CD4-positive, alpha-beta T cell treated with Interleukin-4 for 4 hours (primary cell): ENCODE results near the gene KRTAP12-2.
"Not testable (repeated sequence)": the region's sequence is repeated elsewhere in the genome, so short reads cannot be mapped to it uniquely, and the experiment has no call there.

Source experiments
- DNase-seq: peaks from one replicate; pipeline ENCODE4 v3.0.0-alpha.2; 2020

The KRTAP12-2 gene

DNA sequence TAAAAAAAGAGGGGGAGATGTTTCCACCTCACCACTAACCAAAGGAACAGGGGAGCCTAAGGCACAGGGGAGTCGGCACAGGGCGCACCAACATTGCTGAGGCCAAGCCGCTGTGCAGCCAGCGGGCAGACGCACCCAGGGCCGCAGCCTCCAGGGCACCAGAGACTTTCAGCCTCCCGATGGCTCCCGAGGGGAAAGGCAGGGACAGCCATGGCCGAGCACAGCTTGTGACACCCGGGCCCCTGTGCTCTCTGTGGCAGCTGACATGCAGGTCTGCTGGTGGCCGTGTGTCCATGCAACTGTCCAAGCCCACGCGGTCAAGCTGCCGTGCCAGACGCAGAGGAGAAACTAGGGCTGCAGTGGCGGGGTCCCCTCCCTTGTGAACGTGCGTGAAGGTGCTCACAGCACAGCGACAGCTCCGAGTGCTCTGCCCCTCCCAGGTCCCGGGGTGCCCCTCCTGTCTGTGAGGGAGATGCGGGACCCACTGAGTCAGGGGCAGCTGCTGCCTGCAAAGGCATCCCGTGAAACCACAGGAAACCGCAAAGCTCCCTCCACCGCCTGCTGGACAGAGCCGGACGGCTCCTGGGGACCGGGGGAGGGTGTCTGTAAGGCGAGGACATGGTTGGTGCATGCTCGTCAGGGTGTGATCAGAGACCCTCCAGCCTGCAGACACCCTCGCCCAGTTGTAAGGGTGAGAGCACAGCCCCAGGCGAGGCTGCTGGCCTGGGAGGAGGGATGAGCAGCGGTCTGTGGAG, 18.0 kb downstream of the KRTAP12-2 start:
- no peak for DNase-seq

DNA sequence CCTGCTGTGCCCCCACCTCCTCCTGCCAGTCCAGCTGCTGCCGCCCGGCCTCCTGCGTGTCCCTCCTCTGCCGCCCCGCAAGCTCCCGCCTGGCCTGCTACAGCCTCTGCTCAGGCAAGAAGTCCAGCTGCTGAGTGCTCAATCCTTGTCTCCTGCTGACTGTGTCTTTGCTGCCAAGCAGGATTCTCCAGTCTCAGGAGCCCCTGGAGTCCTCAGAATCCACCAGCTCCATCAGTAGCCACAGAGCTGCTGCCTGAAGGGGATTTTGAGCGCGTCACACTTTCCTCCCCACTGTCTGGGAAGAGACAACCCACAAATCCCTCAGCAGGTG, 19.5 kb downstream of the KRTAP12-2 start:
- no peak for DNase-seq

DNA sequence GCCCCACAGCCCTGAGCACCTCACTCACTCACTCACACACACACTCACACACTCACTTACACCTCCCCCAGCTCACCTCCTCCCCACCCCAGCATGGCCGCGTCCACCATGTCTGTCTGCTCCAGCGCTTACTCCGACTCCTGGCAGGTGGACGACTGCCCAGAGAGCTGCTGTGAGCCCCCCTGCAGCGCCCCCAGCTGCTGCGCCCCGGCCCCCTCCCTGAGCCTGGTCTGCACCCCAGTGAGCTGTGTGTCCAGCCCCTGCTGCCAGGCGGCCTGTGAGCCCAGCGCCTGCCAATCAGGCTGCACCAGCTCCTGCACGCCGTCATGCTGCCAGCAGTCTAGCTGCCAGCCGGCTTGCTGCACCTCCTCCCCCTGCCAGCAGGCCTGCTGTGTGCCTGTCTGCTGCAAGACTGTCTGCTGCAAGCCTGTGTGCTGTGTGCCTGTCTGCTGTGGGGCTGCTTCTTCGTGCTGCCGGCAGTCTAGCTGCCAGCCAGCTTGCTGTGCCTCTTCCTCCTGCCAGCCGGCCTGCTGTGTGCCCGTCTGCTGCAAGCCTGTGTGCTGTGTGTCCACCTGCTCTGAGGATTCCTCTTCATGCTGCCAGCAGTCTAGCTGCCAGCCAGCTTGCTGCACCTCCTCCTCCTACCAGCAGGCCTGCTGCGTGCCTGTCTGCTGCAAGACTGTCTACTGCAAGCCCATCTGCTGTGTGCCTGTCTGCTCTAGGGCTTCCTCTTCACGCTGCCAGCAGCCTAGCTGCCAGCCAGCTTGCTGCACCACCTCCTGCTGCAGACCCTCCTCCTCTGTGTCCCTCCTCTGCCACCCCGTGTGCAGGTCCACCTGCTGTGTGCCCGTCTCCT, 20.1 kb downstream of the KRTAP12-2 start, which contains the start of gene KRTAP10-11:
Gene KRTAP10-11 (plus strand): TSS at position 49 of the 856 bp plus-strand sequence. CDS start 45 bp downstream, at position 94.
- not testable (repeated sequence) for DNase-seq

DNA sequence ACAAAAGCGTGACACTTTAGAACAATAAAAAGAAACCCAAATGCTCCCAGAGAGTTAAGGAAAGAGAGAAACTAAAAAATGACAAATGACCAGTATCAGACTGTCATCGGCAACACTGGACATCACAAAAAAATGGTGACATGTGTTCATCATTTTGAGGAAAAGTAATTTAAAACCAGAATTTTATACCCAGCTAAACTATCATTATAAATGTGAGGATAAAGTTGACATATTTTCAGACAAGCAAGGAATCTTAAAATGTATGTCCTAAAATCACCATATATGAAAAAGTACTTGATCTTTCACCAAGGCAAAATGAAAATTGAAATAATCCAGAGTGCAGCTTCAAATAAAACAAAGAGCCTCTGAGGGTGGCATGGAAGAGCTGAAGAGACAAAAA, 21.8 kb downstream of the KRTAP12-2 start:
- no peak for DNase-seq

DNA sequence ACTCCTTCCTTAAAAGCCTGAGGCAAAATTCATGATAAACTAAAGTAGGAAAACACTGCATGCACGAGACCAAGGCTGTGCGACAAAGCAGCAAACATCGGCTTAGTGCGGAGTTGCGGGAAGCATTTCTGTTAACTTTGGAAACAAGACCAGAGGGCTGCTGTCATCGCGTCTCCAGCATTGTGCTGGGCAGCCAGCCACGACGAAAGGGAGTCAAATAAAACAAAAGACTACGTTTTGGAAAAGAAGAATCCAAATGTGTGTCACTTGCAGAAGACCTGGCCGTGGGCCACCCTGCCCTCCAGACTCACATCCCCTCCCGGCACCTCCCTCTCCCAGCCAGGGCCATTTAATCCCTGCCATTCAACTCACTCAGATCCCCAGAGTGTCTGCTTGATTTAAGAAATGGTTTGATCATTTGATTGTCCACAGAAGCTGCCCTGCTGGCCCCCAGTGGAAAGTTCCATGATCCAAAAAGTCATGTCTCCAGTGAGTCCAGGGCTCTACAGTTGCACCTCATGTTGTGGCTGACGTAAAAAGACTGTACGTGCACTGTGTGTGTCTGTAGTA, 22.9 kb downstream of the KRTAP12-2 start:
- DNase-seq = no peak

DNA sequence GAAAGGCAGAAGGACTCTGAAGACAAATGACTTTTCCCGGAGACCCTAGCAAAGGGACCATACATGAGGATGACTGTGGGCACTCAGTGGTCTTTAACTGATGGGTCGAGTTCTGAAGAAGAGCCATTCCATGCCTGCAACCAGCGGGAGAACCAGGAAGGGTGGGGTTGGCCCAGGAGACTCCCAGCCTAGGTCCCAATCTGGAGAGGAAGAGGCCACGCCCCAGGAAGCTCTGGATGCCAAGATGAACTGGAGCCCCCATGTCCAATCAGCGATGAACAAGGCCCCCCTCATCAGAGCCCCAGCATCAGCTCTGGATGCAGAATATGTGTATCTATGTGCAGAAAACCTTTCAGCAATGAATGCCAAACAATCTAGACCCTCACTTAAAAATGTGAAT, 26.0 kb downstream of the KRTAP12-2 start:
- DNase-seq = no peak

DNA sequence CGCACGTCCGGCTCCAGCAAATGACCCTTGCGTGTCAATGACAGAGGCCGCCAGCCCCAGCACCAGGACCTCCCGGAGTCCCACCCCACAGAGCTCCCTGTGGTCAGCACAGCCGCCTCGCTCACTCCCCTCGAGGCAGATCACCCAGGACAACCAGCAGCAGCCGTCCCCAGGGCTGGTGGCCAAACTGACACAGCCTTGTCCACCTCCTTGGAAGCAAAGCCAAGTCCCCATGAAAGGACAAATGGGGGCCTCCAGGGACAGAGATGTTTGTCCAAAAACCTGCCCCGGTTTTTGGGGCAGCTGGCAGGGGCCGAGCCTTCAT, 27.4 kb downstream of the KRTAP12-2 start:
- DNase-seq = no peak

DNA sequence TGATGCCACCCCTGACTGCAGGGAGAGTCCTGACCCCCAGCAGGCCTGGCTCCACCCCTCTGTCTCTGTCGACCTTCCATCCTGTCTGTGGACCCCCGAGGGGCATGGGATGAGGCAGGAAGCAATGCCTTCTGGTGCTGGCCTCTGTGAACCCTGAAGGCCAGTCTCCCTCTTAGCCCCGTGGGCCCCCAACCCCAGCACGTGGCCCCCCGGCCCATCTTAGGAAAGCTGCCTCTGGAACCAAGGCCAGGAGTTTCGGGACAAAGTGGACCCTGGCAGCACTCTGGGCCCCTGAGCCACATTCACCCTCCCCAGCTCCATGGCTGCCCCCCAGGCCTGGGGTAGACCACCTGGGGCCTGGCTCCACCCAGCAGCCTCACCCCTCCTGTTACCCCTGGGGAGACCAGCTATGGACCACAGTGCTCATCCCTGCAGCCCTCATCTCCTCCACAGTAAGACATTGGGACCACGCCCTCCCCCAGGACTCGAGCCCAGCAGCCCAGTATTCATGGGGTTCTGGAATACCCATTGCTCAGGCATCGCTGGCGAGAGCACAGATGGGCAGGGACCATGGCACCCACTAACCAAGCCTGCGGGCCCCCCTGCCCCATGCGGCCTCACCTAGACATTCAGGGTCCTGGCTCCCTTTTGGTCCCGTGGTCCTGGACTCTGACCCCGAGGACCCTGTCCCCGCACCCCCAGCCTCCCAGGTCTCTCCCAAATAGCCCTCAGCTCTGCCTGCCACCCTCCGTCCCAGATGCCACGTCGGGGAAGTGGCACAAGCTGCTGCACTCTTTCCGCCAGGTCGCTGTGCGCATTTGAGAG, 28.0 kb downstream of the KRTAP12-2 start:
- DNase-seq = not testable (repeated sequence)

DNA sequence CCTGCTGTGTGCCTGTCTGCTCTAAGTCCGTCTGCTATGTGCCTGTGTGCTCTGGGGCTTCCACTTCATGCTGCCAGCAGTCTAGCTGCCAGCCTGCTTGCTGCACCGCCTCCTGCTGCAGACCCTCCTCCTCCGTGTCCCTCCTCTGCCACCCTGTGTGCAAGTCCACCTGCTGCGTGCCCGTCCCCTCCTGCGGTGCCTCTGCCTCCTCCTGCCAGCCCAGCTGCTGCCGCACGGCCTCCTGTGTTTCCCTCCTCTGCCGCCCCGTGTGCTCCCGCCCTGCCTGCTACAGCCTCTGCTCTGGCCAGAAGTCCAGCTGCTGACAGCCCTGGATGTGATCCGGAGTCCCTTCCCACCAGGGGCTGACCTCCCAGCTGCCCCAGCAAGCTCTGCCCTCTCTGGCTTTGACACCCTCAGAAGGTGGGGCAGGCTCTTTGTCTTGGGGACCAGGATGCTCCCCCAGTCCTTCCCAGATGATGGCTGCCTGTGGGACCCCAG, 28.8 kb downstream of the KRTAP12-2 start:
- not testable (repeated sequence) for DNase-seq

DNA sequence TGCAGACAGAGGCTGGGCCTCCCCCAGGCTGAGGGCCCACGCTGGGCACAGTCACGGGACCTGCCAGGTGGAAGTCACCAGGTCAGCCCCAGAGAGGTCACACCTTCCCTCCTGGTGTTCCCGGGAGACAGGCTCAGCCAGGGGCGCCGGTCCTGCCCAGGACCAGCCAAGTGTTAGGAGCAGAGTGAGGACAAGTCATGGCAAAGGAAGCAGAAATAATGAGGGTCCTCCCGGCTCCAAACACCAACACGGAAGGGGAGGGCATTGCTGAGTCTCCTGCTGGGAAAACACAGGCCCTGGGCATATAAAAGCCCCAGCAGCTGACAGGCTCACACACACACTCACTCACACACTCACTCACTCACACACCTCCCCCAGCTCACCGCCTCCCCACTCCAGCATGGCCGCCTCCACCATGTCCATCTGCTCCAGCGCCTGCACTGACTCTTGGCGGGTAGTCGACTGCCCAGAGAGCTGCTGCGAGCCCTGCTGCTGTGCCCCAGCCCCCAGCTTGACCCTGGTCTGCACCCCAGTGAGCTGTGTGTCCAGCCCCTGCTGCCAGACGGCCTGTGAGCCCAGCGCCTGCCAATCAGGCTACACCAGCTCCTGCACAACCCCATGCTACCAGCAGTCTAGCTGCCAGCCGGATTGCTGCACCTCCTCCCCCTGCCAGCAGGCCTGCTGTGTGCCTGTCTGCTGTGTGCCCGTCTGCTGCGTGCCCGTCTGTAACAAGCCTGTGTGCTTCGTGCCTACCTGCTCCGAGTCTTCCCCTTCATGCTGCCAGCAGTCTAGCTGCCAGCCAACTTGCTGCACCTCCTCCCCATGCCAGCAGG, 29.5 kb downstream of the KRTAP12-2 start, which contains the start of gene KRTAP10-10:
Gene KRTAP10-10 (plus strand): TSS at position 339 of the 833 bp plus-strand sequence. CDS start 62 bp downstream, at position 401.
- DNase-seq = no peak

DNA sequence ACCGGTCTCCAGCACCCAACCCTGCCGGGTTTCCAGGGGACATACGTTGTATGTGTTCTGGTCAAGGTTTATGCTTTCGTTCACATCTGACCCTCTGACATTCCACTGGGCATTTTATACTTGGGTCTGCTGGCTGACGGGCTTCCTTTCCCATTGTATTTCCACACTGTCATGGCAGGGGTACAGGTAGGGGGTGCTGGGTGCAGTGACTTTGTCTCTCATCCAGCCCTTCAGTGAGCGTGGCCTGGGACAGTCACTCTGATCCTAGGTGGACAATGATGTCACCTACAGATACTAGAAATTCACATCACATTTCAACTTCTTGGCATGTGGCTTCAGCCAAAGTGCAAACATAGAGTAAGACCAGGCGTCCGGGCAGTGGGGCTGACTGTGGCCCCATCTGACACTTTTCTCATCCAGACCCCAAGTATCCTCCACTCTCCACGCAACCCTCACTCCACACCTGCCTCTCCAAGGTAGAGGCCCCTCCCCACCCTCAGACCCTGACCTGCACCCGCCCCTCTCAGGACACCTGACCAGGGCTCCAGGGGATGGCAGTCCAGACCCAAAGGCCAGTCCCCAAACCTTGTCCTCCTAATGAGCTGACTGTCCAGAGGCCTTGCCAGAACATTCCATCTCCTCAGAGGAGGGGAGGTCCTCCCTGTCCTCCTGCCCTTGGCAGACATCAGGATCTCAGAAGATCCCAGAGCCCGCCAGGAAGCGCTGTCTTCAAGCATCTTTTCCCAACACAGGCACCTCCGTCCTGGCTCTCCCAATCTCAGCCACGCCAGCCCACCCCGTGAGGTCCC, 30.3 kb downstream of the KRTAP12-2 start:
- no peak for DNase-seq

DNA sequence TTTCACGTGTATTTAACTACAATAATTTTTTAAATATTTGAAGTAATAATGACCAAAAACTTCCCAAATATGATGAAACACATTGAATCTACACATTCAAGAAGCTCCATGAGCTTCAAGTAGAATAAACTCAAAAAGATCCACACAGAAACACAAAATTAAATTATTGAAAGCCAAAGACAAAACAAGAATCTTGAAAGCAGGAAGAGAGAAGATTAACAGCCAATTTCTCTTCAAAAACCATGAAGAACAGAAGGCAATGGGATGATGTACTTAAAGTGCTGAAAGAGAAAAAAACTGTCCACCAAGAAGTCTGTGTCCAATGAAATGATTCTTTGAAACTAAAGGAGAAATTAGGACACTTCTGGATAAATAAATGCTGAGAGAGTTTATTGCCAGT, 34.7 kb downstream of the KRTAP12-2 start:
- no peak for DNase-seq

DNA sequence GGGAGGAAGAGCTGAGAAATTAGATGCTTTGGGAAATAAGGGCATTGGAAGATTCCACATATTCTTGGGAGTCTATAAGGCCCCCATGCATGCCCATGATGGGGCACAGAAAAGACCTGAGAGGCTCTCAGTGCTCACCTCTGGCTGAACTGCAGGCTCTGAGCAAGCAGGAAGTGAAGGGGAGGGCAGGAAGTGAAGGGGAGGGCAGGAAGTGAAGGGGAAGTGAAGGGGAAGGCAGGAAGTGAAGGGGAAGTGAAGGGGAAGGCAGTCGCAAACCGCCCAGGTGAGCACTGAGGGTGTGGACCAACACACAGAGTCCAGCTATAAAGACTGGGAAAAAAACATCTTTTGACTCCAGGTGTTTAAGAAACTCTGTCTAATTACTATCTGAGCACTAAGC, 36.3 kb downstream of the KRTAP12-2 start:
- no peak for DNase-seq

DNA sequence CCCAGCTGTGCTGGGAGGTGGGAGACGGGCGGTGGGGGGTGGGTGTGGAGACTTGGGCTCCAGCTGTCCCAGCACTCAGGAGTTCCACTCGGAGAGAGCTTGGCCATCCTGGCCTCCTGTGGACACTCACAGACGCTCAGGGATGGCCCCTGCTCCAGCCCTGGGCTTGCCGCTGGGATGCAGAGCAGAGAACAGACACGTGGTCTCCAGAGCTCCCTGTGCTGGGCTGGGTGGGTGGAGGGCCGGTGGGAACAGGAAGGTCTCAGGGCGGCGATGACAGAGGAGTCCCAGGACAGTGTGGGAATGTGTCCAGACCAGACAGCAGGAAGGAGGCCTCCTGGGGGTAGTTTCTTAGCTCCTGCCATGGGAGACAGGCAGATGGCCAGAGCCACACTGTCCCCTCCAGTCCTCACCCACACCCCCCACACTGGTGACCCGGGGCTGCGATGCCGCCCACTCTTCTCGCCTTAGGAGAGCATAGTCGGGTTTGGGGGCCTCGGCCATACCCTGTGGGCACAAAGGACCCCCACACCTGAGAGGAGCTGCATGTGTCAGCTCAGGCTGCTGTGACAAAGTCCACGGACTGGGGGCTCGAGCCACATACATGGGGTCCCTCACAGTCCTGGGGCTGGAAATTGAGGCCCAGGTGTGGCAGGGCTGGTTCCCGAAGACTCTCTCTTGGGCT, 37.9 kb downstream of the KRTAP12-2 start:
- no peak for DNase-seq

DNA sequence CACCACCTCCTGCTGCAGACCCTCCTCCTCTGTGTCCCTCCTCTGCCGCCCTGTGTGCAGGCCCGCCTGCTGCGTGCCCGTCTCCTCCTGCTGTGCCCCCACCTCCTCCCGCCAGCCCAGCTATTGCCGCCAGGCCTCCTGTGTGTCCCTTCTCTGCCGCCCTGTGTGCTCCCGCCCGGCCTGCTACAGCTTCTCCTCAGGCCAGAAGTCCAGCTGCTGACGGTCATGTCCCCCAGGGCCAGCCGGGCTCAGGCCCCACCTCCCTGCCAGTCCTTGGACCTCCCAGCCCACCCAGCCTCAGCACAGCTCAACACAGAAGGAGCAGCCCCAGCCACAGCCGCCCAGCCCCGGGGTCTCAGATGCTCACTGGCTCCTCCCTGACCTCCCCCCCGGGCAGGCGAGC, 38.9 kb downstream of the KRTAP12-2 start:
- DNase-seq = not testable (repeated sequence)

DNA sequence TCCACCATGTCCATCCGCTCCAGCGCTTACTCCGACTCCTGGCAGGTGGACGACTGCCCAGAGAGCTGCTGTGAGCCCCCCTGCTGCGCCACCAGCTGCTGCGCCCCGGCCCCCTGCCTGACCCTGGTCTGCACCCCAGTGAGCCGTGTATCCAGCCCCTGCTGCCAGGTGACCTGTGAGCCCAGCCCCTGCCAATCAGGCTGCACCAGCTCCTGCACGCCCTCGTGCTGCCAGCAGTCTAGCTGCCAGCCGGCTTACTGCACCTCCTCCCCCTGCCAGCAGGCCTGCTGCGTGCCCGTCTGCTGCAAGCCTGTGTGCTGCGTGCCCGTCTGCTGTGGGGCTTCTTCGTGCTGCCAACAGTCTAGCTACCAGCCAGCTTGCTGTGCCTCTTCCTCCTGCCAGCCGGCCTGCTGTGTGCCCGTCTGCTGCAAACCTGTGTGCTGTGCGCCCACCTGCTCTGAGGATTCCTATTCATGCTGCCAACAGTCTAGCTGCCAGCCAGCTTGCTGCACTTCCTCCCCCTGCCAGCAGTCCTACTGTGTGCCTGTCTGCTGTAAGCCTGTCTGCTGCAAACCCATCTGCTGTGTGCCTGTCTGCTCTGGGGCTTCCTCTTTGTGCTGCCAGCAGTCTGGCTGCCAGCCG, 39.4 kb downstream of the KRTAP12-2 start:
- not testable (repeated sequence) for DNase-seq

DNA sequence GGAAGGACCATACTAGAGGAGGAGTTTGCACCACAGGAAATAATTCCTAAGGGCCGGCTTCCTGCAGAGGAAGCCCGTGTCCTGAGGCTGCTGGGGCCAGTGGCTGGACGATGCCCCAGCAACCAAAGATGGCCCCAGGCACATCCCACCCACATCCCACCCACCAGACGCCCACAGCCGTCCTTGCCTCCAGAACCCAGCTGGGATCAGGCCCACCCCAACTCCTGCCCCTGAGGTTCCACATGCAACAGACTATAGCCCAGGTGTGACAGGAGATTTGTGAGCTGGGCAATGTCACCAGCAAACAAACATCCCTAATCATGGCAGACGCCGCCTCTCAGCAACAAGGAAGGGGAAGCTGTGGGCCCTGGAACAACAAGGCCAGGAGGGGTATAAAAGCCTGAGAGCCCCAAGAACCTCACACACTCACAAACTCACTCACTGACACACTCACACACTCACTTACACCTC, 40.0 kb downstream of the KRTAP12-2 start, which contains the start of gene KRTAP10-9:
Gene KRTAP10-9 (plus strand): TSS at position 421 of the 471 bp plus-strand sequence. CDS start 79 bp downstream, outside the sequence.
- DNase-seq = no peak

DNA sequence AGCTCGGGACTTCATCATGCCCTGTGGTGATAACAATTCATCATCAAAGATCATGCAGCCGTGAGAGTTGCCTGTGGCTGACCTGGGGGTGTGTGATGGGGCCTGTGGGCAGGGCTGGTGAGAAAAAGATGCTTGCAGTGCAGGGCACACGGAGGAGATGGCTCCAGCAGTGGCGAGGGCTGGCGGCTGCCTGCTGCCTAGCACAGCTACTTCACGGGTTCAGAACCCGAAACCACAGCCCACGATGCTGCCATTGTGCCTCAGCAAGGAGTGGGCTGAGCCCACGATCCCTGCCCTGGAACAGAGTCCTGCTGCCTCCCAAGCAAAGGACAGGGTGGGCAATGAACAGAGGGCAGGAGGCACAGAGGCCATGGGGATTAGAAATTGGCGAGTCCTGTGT, 40.5 kb downstream of the KRTAP12-2 start:
- DNase-seq = peak; percentile 30

DNA sequence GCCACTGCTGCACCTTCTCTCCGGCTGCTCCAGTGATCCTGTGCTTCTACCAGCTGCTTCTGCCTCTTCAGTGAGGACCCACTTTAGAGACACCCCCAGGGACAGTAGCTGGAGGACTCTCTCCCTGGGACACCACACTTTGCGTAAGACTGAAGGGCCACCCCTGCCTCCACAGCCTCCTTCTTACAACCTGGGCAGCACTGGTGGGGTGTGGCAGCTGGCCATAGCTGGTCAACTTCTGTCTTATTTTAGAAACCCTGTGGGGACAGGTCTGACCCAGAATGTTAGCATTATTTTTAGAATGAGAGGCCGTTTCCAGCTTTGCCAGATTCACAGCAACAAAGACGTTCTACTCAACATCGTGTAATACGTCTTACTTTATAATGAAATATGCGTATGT, 41.0 kb downstream of the KRTAP12-2 start:
- no peak for DNase-seq
